Measurements from ENCODE around the gene TSHZ2.

DNA sequence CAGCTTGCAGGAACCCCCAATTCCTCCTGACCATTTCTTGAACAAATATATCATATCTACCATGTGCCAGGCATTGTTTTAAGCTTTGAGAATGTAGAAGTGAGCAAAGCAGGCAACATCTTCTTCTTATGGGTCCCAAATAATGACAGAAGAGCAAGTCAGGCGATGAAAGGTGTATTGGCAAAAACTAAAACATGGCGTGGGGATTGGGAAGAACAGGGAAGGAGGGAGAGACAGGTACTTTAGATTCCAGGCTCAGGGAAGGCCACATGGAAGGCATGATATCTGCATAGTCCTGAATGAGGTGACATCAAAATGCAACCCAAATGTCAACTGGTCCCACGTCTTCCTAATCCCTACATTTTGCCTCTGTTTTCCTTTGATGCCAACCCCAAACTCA is 434.4 kb downstream of the TSHZ2 start:
- TF ChIP-seq, protein P1, sequence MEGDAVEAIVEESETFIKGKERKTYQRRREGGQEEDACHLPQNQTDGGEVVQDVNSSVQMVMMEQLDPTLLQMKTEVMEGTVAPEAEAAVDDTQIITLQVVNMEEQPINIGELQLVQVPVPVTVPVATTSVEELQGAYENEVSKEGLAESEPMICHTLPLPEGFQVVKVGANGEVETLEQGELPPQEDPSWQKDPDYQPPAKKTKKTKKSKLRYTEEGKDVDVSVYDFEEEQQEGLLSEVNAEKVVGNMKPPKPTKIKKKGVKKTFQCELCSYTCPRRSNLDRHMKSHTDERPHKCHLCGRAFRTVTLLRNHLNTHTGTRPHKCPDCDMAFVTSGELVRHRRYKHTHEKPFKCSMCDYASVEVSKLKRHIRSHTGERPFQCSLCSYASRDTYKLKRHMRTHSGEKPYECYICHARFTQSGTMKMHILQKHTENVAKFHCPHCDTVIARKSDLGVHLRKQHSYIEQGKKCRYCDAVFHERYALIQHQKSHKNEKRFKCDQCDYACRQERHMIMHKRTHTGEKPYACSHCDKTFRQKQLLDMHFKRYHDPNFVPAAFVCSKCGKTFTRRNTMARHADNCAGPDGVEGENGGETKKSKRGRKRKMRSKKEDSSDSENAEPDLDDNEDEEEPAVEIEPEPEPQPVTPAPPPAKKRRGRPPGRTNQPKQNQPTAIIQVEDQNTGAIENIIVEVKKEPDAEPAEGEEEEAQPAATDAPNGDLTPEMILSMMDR (conservative IDR thresholded peaks at IDR 0.05 in 1 of 2, IDR thresholded peaks at IDR 0.05 in 1 of 2; ENCODE audit: extremely low read depth in 1 of 2, insufficient read depth in 1 of 2, low read depth in 1 of 2, low read length in 2 of 2), result no peak
- no peak for TF ChIP-seq EZH2 (IDR thresholded peaks at IDR 0.05; ENCODE audit: borderline replicate concordance, low read length)
